H1 (cell line): ENCODE results near the gene OR7E24. TPM values are rescaled to one million over a fixed set of nuclear protein-coding genes. Genes with fewer than 3 reads are reported as not detected.

Source experiments
- ATF2 ChIP-seq: IDR thresholded peaks from 2 replicates; pipeline ENCODE4 v1.6.1; 2012; ENCODE audit warnings: low read length, inconsistent platforms
- HDAC6 ChIP-seq: IDR thresholded peaks from one replicate; pipeline ENCODE4 v1.7.1; 2012; ENCODE audit warnings: low read depth, mild to moderate bottlenecking, inconsistent platforms, low read length, moderate library complexity
- RAD21 ChIP-seq, 2 experiments: IDR thresholded peaks in 1 of 2; conservative IDR thresholded peaks in 1 of 2; 2 replicates each; pipeline ENCODE4 v1.6.1; 2011; ENCODE audit warnings: low read depth in 2 of 2, low read length in 2 of 2, improper control_type of control experiment in 1 of 2, inconsistent platforms in 1 of 2, mild to moderate bottlenecking in 1 of 2, moderate library complexity in 1 of 2
- SP2 ChIP-seq: IDR thresholded peaks from 2 replicates; pipeline ENCODE4 v1.6.1; 2012; ENCODE audit warnings: mild to moderate bottlenecking, low read length, inconsistent platforms
- polyA plus RNA-seq, 7 experiments: library from polyadenylated mRNA; depleted of rRNA in 3 of 7; stranded (reverse) in 5 of 7; unstranded in 2 of 7; fragments of >200 nt in 5 of 7; fragments of 200-250 nt in 2 of 7; gene quantifications; 1 replicate in 5 of 7; 2 replicates in 1 of 7; 4 replicates in 1 of 7; pipeline versions ENCODE4 v1.2.1 to v1.2.3, GENCODE V29; 2011 to 2013; ENCODE audit warnings: missing spikeins in 2 of 7, mixed read lengths in 2 of 7
- total RNA-seq: library from RNA; stranded (reverse); fragmentation: NEBNext Ultra II Directional; extraction: Animal tissue kit (Norgen Biotek cat#: 25700); gene quantifications from 2 replicates; pipeline ENCODE4 v1.2.1, GENCODE V29; 2021

OR7E24 gene
- total and polyA plus RNA-seq, 2 of the 8 experiments (the other 6 are each of a cell fraction or from before 2014, with no cell fraction given) = not detected

GRCh38 chr19:9250630-9251029, at the start of gene OR7E24 (continued):
- TF ChIP-seq ATF2 = no peak
- no peak for TF ChIP-seq RAD21 (IDR thresholded peaks at IDR 0.05 in 1 of 2, conservative IDR thresholded peaks at IDR 0.05 in 1 of 2; ENCODE audit: low read depth in 2 of 2, low read length in 2 of 2)
- TF ChIP-seq HDAC6 = no peak
- TF ChIP-seq SP2 = no peak
